Esophagus squamous epithelium (tissue), 4 donors: ENCODE data around the gene OR2H1.

Experiments used
- POLR2A ChIP-seq, 4 donors: fragments of 450-650 bp; IDR thresholded peaks; one replicate each; pipeline ENCODE4 v1.6.1; 2017; ENCODE audit warnings: antibody characterized with exemption in 4 of 4, mild to moderate bottlenecking in 4 of 4, moderate library complexity in 3 of 4
- TF ChIP-seq, protein P1 (sequence below), 6 experiments: fragments of 450-650 bp in 4 of 6; fragments of 200-600 bp in 2 of 6; sonication (generic) in 2 of 6; IDR thresholded peaks; one replicate each; pipeline ENCODE4 v1.5.1; 2016 to 2019; ENCODE audit warnings: antibody characterized with exemption in 6 of 6, mild to moderate bottlenecking in 4 of 6, moderate library complexity in 4 of 6

- TF ChIP-seq, protein P1, sequence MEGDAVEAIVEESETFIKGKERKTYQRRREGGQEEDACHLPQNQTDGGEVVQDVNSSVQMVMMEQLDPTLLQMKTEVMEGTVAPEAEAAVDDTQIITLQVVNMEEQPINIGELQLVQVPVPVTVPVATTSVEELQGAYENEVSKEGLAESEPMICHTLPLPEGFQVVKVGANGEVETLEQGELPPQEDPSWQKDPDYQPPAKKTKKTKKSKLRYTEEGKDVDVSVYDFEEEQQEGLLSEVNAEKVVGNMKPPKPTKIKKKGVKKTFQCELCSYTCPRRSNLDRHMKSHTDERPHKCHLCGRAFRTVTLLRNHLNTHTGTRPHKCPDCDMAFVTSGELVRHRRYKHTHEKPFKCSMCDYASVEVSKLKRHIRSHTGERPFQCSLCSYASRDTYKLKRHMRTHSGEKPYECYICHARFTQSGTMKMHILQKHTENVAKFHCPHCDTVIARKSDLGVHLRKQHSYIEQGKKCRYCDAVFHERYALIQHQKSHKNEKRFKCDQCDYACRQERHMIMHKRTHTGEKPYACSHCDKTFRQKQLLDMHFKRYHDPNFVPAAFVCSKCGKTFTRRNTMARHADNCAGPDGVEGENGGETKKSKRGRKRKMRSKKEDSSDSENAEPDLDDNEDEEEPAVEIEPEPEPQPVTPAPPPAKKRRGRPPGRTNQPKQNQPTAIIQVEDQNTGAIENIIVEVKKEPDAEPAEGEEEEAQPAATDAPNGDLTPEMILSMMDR (IDR thresholded peaks at IDR 0.05), result no peak
- TF ChIP-seq POLR2A (IDR thresholded peaks at IDR 0.05), result no peak
These were observed 45.2 kb downstream of the OR2H1 start for GRCh38 chr6:29502181-29502580.
